H1 (cell line): Measurements from ENCODE around the gene LMNTD1.

Experiments used
- JUND ChIP-seq: IDR thresholded peaks from 2 replicates; pipeline ENCODE4 v1.6.1; 2011; ENCODE audit warnings: mild to moderate bottlenecking, improper control_type of control experiment, low read length
- POLR2A ChIP-seq, 2 experiments: IDR thresholded peaks; 1 replicate in 1 of 2; 2 replicates in 1 of 2; pipeline ENCODE4 v1.6.1; 2011; ENCODE audit warnings: low read depth in 2 of 2, low read length in 2 of 2, mild to moderate bottlenecking in 2 of 2; ENCODE audit errors: control extremely low read depth in 1 of 2
- RNF2 ChIP-seq: fragments of 200-900, 300-1000 bp; sonication (generic); IDR thresholded peaks from 2 replicates; pipeline ENCODE4 v1.7.1; 2016; ENCODE audit warnings: borderline replicate concordance, low read depth, mild to moderate bottlenecking, antibody characterized with exemption, low read length; ENCODE audit not compliant: poor library complexity, severe bottlenecking; ENCODE audit errors: missing control alignments
- TAF1 ChIP-seq: IDR thresholded peaks from 2 replicates; pipeline ENCODE4 v1.6.1; 2011; ENCODE audit warnings: mild to moderate bottlenecking, low read depth, low read length
- YY1 ChIP-seq: IDR thresholded peaks from 2 replicates; pipeline ENCODE4 v1.6.1; 2011; ENCODE audit warnings: low read depth, mild to moderate bottlenecking, low read length
- TF ChIP-seq, protein P1 (sequence below), 3 experiments: IDR thresholded peaks; 1 replicate in 2 of 3; 2 replicates in 1 of 3; pipeline versions ENCODE4 v1.5.1 to v1.6.1; 2011; ENCODE audit warnings: low read length in 3 of 3, mild to moderate bottlenecking in 3 of 3, inconsistent platforms in 2 of 3, low read depth in 1 of 3, moderate library complexity in 1 of 3; ENCODE audit not compliant: insufficient read depth in 1 of 3; ENCODE audit errors: control extremely low read depth in 1 of 3

DNA sequence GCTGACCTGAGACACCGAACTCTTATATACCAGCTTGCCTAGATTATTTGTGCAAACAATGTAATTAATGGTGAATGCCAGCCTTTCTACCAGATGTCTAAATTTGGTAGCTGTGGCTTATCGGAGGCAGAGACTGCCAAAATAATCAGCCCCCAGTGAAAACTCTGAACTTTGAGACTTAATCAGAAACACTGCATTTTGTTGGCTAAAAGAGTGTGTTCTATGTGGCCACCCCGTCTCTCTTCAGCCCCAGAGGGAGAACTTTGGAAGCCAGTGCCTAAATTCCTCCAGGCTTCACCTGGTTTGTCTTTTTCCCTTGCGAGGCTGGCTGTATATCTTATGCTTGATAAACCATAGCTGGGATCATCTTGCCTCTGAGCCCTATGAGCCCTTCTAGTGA, 90.1 kb downstream of the LMNTD1 start:
- TF ChIP-seq, protein P1, sequence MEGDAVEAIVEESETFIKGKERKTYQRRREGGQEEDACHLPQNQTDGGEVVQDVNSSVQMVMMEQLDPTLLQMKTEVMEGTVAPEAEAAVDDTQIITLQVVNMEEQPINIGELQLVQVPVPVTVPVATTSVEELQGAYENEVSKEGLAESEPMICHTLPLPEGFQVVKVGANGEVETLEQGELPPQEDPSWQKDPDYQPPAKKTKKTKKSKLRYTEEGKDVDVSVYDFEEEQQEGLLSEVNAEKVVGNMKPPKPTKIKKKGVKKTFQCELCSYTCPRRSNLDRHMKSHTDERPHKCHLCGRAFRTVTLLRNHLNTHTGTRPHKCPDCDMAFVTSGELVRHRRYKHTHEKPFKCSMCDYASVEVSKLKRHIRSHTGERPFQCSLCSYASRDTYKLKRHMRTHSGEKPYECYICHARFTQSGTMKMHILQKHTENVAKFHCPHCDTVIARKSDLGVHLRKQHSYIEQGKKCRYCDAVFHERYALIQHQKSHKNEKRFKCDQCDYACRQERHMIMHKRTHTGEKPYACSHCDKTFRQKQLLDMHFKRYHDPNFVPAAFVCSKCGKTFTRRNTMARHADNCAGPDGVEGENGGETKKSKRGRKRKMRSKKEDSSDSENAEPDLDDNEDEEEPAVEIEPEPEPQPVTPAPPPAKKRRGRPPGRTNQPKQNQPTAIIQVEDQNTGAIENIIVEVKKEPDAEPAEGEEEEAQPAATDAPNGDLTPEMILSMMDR (IDR thresholded peaks at IDR 0.05; ENCODE audit: control extremely low read depth in 1 of 3, insufficient read depth in 1 of 3, low read depth in 1 of 3, low read length in 3 of 3) = no peak
- no peak for TF ChIP-seq POLR2A (IDR thresholded peaks at IDR 0.05; ENCODE audit: control extremely low read depth in 1 of 2, low read depth in 2 of 2, low read length in 2 of 2)
- TF ChIP-seq RNF2 = no peak
- no peak for TF ChIP-seq JUND
- no peak for TF ChIP-seq YY1
- no peak for TF ChIP-seq TAF1
